SK-N-SH treated with all-trans-retinoic acid at 6 μM for 48 hours (cell line): ENCODE measurements around the gene DSCAM.

Experiments
- CREB5 ChIP-seq: fragments of 250-450 bp; sonication (Bioruptor Pico); IDR thresholded peaks from 2 replicates; pipeline ENCODE4 v1.5.1; 2020; ENCODE audit warnings: low read depth, mild to moderate bottlenecking, moderate library complexity
- CSRNP3 ChIP-seq: fragments of 250-450 bp; sonication (Bioruptor Pico); IDR thresholded peaks from 2 replicates; pipeline ENCODE4 v1.5.1; 2021; ENCODE audit warnings: mild to moderate bottlenecking, moderate library complexity
- ESRRG ChIP-seq: fragments of 250-450 bp; sonication (Bioruptor Pico); IDR thresholded peaks from 2 replicates; pipeline ENCODE4 v1.6.1; 2021; ENCODE audit warnings: mild to moderate bottlenecking
- OSR1 ChIP-seq: fragments of 250-450 bp; sonication (Bioruptor Pico); IDR thresholded peaks from 2 replicates; pipeline ENCODE4 v1.8.0; 2022; ENCODE audit warnings: moderate library complexity, mild to moderate bottlenecking, inconsistent platforms
- PATZ1 ChIP-seq: fragments of 250-450 bp; sonication (Bioruptor Pico); IDR thresholded peaks from 2 replicates; pipeline ENCODE4 v1.8.0; 2020; ENCODE audit warnings: mild to moderate bottlenecking, moderate library complexity, borderline replicate concordance
- POU6F1 ChIP-seq: fragments of 250-450 bp; sonication (Bioruptor Pico); IDR thresholded peaks from 2 replicates; pipeline ENCODE4 v1.8.0; 2021; ENCODE audit warnings: low read depth, mild to moderate bottlenecking, moderate library complexity, borderline replicate concordance
- TCF4 ChIP-seq: fragments of 250-450 bp; sonication (Bioruptor Pico); IDR thresholded peaks from 2 replicates; pipeline ENCODE4 v1.8.0; 2021; ENCODE audit warnings: mild to moderate bottlenecking, moderate library complexity, borderline replicate concordance
- TOX ChIP-seq: fragments of 250-450 bp; sonication (Bioruptor Pico); IDR thresholded peaks from 2 replicates; pipeline ENCODE4 v1.8.0; 2021; ENCODE audit warnings: mild to moderate bottlenecking, moderate library complexity, borderline replicate concordance
- ZC3H10 ChIP-seq: fragments of 250-450 bp; sonication (Bioruptor Pico); IDR thresholded peaks from 2 replicates; pipeline ENCODE4 v1.5.1; 2021; ENCODE audit warnings: mild to moderate bottlenecking, moderate library complexity
- ZFP30 ChIP-seq: fragments of 450-650 bp; formaldehyde crosslinking; IDR thresholded peaks from 2 replicates; pipeline ENCODE4 v1.5.0; 2022; ENCODE audit warnings: mild to moderate bottlenecking, moderate library complexity
- ZNF565 ChIP-seq: fragments of 450-650 bp; formaldehyde crosslinking; conservative IDR thresholded peaks from 2 replicates; pipeline ENCODE4 v1.5.0; 2020; ENCODE audit warnings: low read depth, mild to moderate bottlenecking, moderate library complexity
- ZNF70 ChIP-seq: fragments of 450-650 bp; formaldehyde crosslinking; IDR thresholded peaks from 2 replicates; pipeline ENCODE4 v1.5.0; 2020; ENCODE audit warnings: mild to moderate bottlenecking, moderate library complexity
- ZNF8 ChIP-seq: fragments of 450-650 bp; formaldehyde crosslinking; IDR thresholded peaks from 2 replicates; pipeline ENCODE4 v1.5.0; 2020; ENCODE audit warnings: mild to moderate bottlenecking, moderate library complexity

- no peak for TF ChIP-seq TCF4 (CRISPR knock-in tag)
- no peak for TF ChIP-seq CREB5 (CRISPR knock-in tag)
- no peak for TF ChIP-seq PATZ1 (CRISPR knock-in tag)
- no peak for TF ChIP-seq ZC3H10 (CRISPR knock-in tag)
- no peak for TF ChIP-seq POU6F1 (CRISPR knock-in tag)
- no peak for TF ChIP-seq TOX (CRISPR knock-in tag)
- TF ChIP-seq OSR1 (CRISPR knock-in tag) = no peak
- no peak for TF ChIP-seq ESRRG (CRISPR knock-in tag)
- no peak for TF ChIP-seq ZNF565 (CRISPR knock-in tag)
- TF ChIP-seq ZNF70 = no peak
- no peak for TF ChIP-seq ZNF8 (CRISPR knock-in tag)
- no peak for TF ChIP-seq CSRNP3 (CRISPR knock-in tag)
- no peak for TF ChIP-seq ZFP30 (CRISPR knock-in tag)
Observed at GRCh38 chr21:40164905-40165772, 681.8 kb downstream of the DSCAM start.
